A673 (cell line): Measurements from ENCODE around the gene RFX6. TPM values are rescaled to one million over a fixed set of nuclear protein-coding genes. Genes with fewer than 3 reads are reported as not detected.

Experiments
- BruUV-seq: library from RNA; stranded (reverse); fragments of 400-500 nt; replicated peaks from 2 replicates; lab custom pipeline; 2021; lab: Mats Ljungman, UMichigan
- CTCF ChIA-PET: fragments of 300-600 bp; sonication (Branson Sonifier 250); formaldehyde crosslinking; loops from one replicate; lab custom pipeline; 2022; ENCODE audit warnings: antibody characterized with exemption; lab: Charles Lee
- POLR2A ChIA-PET: fragments of 300-600 bp; sonication (Branson Sonifier 250); formaldehyde crosslinking; loops from one replicate; lab custom pipeline; 2022; ENCODE audit warnings: antibody characterized with exemption; ENCODE audit not compliant: low non-redundant PET; lab: Charles Lee
- DNase-seq: peaks from one replicate; pipeline ENCODE4 v3.0.0-alpha.2; 2015; ENCODE audit warnings: low spot score
- H3K27ac ChIP-seq: fragments of 200-600 bp; sonication (generic); 2 replicates; pipeline ENCODE4 v1.5.1; 2016; ENCODE audit warnings: mixed run types, low read depth, mild to moderate bottlenecking, mixed read lengths, antibody characterized with exemption, low read length; ENCODE audit not compliant: poor library complexity, severe bottlenecking
- H3K27me3 ChIP-seq: fragments of 200-600 bp; sonication (generic); replicated peaks from 2 replicates; pipeline ENCODE4 v1.6.1; 2017; ENCODE audit warnings: mixed run types, low read depth, mild to moderate bottlenecking, mixed read lengths, antibody characterized with exemption, low read length; ENCODE audit not compliant: insufficient read depth, poor library complexity
- H3K36me3 ChIP-seq: fragments of 200-600 bp; sonication (generic); 2 replicates; pipeline ENCODE4 v1.6.1; 2016; ENCODE audit warnings: mixed run types, mild to moderate bottlenecking, mixed read lengths, antibody characterized with exemption, low read length; ENCODE audit not compliant: insufficient read depth, poor library complexity, severe bottlenecking
- H3K4me1 ChIP-seq: fragments of 200-600 bp; sonication (generic); 2 replicates; pipeline ENCODE4 v1.6.1; 2017; ENCODE audit warnings: mixed run types, mild to moderate bottlenecking, mixed read lengths, antibody characterized with exemption, low read length; ENCODE audit not compliant: insufficient read depth, poor library complexity, severe bottlenecking
- H3K4me3 ChIP-seq: fragments of 200-600 bp; sonication (generic); 2 replicates; pipeline ENCODE4 v1.5.1; 2016; ENCODE audit warnings: low read depth, mixed run types, mild to moderate bottlenecking, mixed read lengths, low read length; ENCODE audit not compliant: poor library complexity, severe bottlenecking
- H3K9me3 ChIP-seq: fragments of 200-600 bp; sonication (generic); 2 replicates; pipeline ENCODE4 v1.6.1; 2016; ENCODE audit warnings: mixed run types, low read depth, mild to moderate bottlenecking, mixed read lengths, antibody characterized with exemption, low read length; ENCODE audit not compliant: poor library complexity, severe bottlenecking
- EZH2 ChIP-seq: fragments of 200-600 bp; sonication (generic); IDR thresholded peaks from 2 replicates; pipeline ENCODE4 v1.6.1; 2017; ENCODE audit warnings: borderline replicate concordance, low read depth, mild to moderate bottlenecking, mixed read lengths, antibody characterized with exemption, low read length; ENCODE audit not compliant: poor library complexity, severe bottlenecking
- intact Hi-C: fragments of 100-400 bp; cut with micrococcal nuclease; formaldehyde crosslinking; loops from one replicate; pipeline ENCODE4 v1.10.0; 2022; ENCODE audit not compliant: unreplicated experiment
- total RNA-seq: library from RNA; stranded (reverse); gene quantifications from 2 replicates; pipeline ENCODE4 v1.2.3, GENCODE V29; 2021
- TF ChIP-seq, protein P1 (sequence below): fragments of 300-800, 200-600 bp; sonication (generic); conservative IDR thresholded peaks from 2 replicates; pipeline ENCODE4 v1.5.1; 2017; ENCODE audit warnings: low read depth, mild to moderate bottlenecking, antibody characterized with exemption, low read length, moderate library complexity, mixed read lengths

The RFX6 gene
- total RNA-seq, 1 experiment from 2014 or later: not detected

DNA sequence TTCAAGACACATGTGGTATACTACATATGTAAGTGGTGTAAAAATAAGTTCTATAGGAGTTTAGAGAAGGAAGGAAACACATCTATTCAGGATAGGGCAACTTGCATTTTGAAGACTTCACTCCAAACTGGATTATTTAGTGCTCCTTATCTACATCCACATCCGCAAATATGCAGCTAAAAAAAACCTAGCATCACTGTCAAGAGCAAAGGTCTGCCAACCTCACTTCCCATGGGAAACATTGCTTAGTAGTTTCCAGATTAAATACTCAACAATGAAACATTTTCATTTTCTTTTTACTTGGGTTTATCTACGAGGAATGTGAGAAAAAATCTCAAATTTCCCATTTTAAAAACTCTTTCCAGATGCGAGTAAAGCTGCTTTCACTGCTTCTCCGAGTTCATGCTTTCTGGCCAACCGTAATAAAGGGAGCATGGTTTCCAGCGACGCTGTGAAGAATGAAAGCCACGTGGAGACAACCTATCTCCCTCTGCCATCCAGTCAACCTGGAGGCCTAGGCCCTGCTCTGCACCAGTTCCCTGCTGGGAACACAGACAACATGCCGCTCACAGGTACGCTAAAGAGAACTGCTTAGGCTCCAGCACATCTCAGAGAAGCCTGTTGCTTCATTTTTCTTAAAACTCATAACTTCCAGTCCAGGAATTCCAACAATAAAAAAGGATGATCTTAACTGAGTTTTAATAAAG, 48.2 kb downstream of the RFX6 start:
- Histone ChIP-seq H3K36me3 (no peaks in the 10 kb centered on the region), H3K4me1 (no peaks in the 10 kb centered on the region), H3K27ac (no peak overlapping the region), H3K4me3 (no peak overlapping the region), H3K9me3 (no peaks in the 10 kb centered on the region), H3K27me3 (peaks cover 19% of the 10 kb centered on the region)
- ChIA-PET CTCF (no interaction called here), POLR2A (no interaction called here)
- no TSS peak for BruUV-seq
- intact Hi-C loops: no loop called here
- TF ChIP-seq, protein P1, sequence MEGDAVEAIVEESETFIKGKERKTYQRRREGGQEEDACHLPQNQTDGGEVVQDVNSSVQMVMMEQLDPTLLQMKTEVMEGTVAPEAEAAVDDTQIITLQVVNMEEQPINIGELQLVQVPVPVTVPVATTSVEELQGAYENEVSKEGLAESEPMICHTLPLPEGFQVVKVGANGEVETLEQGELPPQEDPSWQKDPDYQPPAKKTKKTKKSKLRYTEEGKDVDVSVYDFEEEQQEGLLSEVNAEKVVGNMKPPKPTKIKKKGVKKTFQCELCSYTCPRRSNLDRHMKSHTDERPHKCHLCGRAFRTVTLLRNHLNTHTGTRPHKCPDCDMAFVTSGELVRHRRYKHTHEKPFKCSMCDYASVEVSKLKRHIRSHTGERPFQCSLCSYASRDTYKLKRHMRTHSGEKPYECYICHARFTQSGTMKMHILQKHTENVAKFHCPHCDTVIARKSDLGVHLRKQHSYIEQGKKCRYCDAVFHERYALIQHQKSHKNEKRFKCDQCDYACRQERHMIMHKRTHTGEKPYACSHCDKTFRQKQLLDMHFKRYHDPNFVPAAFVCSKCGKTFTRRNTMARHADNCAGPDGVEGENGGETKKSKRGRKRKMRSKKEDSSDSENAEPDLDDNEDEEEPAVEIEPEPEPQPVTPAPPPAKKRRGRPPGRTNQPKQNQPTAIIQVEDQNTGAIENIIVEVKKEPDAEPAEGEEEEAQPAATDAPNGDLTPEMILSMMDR: no peak
- no peak for TF ChIP-seq EZH2
- DNase-seq: no peak

DNA sequence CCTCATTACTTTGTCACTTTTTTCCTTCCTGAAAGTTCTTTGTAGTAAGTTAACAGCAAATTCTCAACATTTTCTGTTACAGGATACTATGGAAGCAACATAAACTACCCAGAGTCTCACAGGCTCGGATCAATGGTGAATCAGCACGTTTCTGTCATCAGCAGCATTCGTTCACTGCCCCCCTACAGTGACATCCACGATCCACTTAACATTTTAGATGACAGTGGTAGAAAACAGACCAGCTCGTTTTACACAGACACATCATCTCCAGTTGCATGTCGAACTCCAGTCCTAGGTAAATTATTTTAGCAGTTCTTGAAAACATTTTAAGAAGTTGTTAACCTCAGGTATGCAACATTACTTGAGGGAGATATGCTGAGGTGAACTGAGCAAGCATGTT, 51.6 kb downstream of the RFX6 start:
- Histone ChIP-seq H3K4me1 (no peaks in the 10 kb centered on the region), H3K4me3 (no peak overlapping the region), H3K9me3 (no peaks in the 10 kb centered on the region), H3K36me3 (no peaks in the 10 kb centered on the region), H3K27ac (no peak overlapping the region), H3K27me3 (peaks cover 3% of the 10 kb centered on the region)
- intact Hi-C loops: no loop called here
- POLR2A ChIA-PET: no interaction called here
- BruUV-seq: no TSS peak
- TF ChIP-seq, protein P1: no peak
- TF ChIP-seq EZH2: no peak
- no peak for DNase-seq
- CTCF ChIA-PET: no interaction called here

DNA sequence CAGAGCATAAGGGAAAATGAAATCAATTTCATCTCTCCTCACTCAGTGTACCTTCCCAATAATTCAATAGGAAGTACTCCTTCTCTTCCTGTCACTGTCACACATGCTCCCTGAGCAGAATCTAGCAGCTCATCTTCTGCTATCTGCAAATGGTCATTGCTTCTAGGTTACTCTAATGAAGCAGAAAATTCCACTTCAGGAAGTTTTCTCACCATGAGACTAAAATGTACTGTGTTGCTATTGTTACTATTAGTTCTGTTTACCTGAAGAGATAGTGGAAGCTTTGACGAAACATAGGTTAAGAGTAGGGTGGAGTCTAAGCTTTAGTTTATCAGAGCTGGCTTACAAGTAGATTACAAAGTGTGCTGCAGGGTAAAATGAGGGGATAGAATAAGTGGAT, 52.8 kb downstream of the RFX6 start:
- no peak overlapping the region for H3K27ac ChIP-seq
- BruUV-seq: no TSS peak
- POLR2A ChIA-PET: interaction anchor here (0.6 kb wide), 1 partner anchor 16 kb away, joined by 3 read pairs; no protein-coding TSS in a partner anchor
- no peaks in the 10 kb centered on the region for H3K9me3 ChIP-seq
- DNase-seq: no peak
- intact Hi-C loops: no loop called here
- CTCF ChIA-PET: no interaction called here
- no peaks in the 10 kb centered on the region for H3K4me1 ChIP-seq
- TF ChIP-seq EZH2: no peak
- TF ChIP-seq, protein P1: no peak
- H3K27me3 ChIP-seq: peaks cover 8% of the 10 kb centered on the region
- no peaks in the 10 kb centered on the region for H3K36me3 ChIP-seq
- no peak overlapping the region for H3K4me3 ChIP-seq
